Stimulated activated CD4-positive, alpha-beta T cell treated with anti-CD3 and anti-CD28 coated beads, Interleukin-15, amount 100 ng/mL, for 1 hour (primary cell): Measurements from ENCODE around the gene CAMTA1.

Source experiments
- DNase-seq, 2 donors: peaks; one replicate each; pipeline ENCODE4 v3.0.0-alpha.2; 2020; ENCODE audit warnings: low read depth in 1 of 2, low spot score in 1 of 2

CAMTA1 gene

DNA sequence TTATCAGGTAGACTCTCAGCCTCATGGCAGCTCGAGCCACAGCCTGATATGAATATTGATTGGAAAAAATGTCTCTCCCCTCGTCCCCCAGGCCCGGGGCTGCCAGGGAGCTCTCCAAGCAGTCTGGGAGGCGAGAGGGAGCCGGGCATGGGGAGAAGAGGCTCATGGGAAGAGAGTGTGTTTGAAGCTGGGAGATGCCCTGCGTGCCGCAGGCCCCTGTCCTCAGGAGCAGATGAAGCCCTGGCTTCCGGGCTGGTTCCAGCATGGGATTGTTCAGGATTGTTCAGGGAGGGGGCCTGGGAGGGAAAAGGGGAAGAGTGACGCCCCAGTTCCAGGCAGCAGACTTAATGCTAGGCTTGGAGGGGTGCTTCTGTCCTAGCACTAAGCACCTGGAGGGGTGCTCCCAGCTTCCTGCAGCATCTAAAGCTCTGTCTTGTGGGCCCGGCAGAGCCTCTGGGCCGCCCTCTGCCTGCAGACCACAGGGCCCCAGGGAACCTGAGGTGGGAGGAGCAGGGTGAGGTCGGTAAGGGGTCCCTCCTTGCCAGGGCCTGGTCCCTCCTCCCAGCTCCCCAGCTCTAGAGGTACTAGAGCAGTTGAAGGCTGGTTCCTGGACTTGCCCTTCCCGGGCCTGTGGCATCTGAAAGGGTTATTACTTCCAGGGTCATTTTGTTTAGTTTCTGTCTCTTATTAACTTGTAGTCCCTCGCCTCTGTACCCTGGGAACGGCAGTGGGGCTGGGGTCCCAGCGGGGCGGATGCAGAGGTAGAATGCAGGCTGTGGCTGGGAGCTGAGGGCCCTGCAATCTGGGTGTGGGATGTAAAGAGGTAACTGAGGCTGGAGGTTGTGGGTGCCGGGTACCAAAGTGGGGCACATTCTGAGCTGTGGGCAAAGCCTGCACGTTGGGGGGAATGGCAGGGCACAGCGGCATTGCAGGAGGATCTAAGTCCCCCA, 651.1 kb downstream of the CAMTA1 start:
- DNase-seq = no peak

DNA sequence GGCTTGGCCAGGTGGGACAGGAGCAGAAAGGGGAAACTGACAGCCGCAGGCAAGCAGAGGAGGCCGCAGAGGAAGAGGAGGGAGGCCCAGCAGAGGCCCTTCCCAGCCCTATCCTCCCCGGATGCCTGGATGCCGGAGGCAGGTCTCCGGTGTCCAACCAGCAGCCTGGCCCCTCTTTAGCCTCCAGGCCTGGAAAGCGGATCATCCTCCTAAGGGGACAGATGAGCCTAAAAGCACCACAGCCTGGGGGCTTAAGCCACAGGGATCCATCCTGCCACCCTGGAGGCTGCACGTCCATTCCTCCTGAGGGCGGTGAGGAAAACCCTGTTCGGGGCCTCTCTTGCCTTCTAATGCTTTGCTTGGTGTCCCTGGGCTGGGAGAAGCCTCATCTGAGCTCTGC, 651.8 kb downstream of the CAMTA1 start:
- no peak for DNase-seq

DNA sequence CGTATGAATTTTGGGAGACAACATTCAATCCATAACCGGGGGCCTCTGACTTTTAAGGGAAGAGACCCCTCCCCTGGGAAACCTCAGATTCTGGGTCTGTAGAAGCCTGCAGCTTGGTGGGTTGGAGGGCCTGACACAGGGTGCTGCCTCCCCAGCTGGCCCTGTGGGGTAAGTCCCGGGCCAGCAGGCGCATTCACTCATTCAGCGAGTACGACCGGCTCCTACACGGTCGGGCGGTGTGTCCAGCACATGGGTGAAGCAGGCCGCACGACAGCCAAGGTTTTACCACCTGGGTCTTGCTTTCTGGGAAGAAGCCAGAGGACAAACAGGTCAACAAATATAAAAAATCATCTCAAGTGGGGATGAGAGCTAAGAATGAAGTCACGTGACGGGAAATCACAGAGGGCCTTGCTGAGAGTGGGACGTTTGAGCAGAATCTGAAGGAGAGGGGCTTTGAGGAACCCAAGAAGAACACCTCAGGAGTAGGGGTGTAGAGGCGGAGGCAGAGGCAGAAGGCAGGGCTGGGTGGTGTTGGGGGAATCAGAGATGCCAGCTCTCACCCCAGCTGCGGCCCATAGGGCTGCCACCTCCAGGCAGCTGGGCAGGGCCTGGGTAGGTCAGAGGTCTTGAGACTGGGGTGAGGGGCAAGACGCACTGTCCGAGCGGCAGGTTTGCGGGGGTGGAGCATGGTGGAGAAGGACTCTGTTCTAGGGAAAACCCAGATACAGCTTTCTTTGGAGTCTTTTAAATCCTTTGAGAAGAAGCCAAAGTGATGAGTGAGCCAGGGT, 652.5 kb downstream of the CAMTA1 start:
- no peak for DNase-seq

DNA sequence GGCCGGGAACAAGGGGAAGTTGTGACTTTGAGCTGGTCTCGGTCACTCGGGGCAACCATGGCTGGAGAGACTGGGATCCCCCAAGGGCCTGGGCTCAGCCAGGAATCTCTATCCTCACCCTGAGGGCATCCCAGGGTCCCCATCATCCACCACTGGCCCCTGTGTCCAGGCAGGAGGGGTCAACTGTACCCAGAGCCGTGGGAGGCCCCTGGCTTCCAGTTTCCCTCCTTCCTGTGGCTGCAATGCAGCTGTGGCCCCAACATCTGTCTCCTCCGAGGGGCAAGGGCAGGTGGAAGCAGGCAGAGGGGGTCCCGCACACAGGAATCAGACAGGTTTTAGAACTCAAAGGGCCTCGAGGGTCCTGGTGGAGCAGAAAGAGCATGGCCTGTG, 653.1 kb downstream of the CAMTA1 start:
- DNase-seq = no peak

DNA sequence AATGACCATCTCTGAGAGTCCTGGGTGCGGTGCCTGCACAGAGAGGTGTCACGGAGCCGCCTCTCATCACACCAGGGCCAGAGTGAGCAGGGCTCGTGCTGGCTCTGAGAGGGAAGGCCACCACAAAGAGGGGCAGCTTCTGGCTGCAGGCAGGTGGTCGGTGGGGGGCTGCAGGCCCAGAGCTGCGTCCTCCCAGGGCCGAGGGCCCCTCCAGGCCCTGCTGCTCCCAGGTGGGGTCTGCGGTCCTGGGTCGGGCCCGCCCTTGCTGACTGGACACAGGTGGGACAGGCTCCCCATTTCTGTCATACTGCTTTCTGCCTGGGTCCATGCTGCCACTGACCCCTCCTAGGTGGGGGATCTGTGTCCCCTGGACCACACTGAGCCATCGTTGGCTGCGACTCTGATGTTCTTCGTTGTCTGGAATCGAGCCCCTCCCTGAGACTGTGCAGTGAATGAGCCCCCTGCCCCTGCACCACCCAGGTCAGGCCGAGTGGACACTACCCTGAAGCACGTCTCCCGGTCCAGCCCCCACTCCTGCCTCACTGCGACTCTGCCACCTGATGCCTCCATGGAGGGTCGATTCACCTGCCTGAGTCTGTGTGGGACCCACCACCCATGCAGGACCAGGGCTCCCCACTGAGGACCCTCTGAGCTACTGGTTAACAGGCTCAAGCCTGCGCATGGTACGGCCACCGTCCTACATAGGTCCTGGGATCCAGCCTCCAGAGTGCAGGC, 653.8 kb downstream of the CAMTA1 start:
- no peak for DNase-seq

DNA sequence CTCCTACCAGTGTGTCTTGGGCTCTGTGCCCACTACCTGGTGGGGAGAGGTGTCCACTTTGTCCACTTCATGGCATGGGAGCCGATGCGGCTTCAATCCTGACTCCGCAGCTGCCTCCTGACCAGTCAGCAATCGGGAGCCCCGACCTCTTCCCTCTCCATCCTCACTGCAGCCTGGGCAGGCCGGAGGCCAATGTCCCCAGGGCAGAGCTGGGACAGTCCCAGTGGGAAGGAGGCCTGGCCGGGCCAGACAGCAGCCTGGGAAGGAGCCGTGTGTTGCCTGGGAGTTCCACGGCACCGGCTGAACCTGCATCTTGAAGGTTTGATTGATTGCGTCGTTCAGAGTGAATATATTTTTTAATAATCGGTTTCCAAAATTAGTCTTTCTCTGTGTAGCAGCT, 654.9 kb downstream of the CAMTA1 start:
- DNase-seq = no peak

DNA sequence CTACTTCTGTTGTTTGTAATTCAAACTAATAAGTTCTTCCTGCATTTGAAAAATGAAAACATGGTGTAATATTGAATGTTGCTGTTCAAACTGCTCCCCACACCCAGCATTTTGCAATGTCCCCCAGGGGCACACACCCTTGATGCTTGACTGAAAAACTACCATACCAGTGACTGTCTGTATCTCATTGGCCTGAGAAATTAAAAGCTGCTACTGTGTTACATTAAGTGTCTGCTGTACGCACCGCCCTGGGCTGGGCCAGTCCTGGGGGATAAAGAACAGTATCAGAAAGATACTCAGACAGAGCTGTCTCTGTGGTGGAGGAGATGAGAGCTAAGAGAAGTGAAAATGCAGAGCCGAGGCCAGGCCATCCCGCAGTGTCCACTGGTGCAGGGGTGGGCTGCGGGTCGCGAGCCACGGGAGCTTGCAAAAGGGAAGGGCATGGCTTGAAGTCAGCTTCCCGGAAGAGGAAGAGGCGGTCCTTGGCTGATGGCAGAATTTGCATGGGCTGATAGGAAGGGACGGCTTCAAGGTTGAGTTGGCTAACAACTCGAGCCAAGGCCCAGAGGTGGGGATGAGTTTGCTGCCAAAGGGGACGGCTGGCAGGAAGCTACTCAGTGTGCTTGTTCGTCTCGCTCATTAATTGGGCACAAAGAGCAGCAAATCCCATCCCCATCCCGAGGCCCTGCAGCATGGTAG, 656.0 kb downstream of the CAMTA1 start:
- DNase-seq = no peak

DNA sequence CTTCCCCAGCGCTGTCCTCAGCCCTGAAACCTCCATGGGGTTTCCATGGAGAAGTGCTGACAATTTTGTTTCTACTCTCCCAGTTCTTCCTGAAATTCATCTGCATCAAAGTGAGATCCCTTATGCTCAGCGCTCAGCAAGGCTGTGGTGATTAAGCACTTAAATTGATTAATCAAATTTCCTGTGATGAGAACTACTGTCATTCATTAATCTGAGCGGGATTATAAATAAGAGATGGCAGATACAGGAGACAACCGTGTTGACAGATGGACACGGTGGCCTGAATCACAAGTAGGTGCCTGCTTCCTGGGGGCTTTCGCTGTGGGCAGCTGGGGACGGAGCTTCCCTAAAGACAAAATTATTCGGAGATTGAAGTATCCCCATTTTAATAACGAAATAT, 656.8 kb downstream of the CAMTA1 start:
- DNase-seq = no peak

DNA sequence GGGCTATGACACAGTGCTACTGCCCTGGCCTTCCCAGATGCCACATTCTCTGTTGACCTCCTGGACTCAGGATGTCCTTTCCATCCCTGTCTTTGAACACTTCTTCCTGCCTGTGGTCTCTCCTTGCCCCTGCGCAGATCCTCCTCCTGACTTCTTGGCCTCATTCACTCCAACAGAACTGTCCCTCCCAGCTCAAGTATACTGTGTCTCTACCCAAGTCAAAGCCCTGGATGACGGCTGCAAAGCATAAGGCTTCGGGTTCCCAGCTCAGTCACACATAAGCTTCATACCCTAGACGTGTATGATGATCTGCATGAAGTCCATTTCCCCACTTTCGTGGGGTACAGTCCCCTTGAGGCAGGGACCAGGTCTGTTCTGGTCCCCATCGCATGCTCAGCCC, 657.7 kb downstream of the CAMTA1 start:
- no peak for DNase-seq

DNA sequence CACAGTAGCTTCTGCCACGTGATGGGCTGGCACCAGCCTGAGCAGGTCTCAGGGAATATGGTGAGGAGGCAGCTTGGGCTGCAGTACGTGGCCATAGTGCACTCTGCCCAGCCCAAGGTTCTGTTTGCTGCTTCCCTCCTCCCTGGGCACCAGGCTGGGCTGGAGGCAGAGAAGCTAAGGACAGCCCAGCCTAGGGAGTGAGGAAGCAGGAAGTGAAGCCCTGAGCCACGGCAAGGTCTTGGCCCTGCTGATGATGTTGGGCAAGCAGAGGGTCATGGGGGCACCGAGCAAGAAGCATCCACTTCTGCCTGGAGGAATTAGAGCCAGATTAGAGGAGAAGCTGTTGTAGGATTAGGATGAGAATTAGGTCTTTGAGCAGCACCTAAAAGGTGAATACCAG, 659.1 kb downstream of the CAMTA1 start:
- no peak for DNase-seq

DNA sequence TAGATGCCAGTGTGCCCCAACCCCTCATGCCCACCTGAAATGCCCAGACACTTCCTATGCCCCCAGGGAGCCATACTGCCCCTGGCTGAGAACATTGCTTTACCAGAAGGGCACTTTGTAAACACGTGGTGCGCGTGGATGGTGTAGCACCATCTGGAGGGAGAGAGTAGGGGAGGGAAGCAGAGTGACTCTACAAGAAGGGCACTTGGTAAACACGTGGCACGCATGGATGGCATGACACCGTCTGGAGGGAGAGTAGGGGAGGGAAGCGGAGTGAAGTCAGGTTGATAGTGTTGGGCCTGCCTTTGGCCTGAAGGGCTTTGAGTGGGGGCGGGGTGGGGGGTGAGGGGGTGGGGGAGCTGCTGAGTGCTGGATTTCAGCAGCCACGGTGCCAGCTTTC, 661.8 kb downstream of the CAMTA1 start:
- no peak for DNase-seq

DNA sequence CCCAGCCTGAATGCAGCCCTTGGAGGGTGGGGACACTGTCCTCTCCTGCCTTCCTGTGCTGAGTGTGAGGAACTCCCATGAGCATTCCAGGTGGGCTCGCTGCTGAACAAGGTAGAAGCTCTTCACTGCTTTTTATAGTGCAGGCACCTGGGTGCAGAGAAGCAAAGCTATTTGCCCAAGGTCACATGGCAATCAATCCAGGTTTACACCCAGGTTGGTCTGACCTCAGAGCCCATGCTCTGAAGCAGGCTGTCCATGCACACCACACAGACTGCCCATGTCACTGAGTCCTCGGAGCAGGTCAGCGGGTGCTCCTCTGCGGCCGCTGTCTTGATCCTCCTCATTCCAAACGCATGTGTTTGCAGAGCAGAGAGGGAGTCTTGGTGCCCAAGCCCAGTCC, 662.5 kb downstream of the CAMTA1 start:
- DNase-seq = no peak

DNA sequence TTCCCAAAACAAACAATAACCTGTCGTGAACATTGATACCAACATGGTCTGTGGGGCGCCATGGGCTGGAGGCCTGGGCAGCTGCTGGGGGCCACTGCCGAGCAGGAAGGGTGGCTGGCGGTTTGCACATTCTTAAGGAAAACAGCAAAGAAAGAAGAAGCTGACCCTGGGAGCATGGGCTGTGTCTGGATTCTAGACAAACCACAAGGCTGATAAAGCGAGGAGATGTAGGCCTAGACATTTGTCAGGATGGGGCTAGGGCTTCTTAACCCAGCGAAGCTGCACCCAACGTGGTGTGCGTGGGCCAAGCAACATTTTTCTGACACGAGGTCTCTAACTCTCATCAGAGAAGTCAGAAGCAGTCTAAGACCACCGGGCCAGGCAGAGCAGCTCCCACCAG, 663.7 kb downstream of the CAMTA1 start:
- no peak for DNase-seq

DNA sequence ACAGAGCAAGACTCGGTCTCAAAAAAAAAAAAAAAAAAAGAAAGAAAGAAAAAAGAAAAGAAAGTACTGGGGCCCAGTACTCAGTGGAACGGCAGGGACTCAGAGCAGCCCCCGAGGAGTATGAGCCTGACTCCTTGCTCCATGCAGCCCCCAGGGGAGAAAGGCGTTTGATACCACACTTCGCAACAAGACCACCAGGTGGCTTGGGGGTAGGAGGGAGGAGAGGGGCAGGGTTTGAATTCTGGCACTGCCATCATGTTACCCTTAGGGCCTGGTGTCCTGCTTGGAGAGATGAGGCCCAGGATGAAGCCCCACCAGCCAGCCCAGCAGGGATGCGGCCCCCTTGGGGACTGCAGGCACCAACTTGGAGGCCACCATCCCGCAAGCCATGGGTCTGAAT, 664.5 kb downstream of the CAMTA1 start:
- DNase-seq = no peak

DNA sequence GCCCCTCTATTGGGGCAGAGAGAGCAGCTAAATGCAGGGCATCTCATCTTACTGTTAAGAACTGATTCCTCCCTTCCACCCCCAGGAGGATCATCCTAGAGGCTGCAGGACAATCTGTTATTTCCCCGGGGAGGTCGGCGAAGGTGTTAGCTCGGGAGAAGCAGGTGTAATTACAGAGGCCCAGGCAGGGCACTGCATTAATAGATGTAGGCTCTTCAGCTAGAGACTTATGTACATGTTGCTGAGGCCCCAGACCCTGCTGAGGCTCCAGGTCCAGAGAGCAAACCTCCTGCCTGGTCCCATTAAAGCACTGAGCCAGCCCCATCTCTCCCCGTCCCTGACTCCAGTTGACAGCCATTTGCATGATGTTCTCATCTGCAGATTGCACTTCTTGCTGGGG, 665.6 kb downstream of the CAMTA1 start:
- no peak for DNase-seq

DNA sequence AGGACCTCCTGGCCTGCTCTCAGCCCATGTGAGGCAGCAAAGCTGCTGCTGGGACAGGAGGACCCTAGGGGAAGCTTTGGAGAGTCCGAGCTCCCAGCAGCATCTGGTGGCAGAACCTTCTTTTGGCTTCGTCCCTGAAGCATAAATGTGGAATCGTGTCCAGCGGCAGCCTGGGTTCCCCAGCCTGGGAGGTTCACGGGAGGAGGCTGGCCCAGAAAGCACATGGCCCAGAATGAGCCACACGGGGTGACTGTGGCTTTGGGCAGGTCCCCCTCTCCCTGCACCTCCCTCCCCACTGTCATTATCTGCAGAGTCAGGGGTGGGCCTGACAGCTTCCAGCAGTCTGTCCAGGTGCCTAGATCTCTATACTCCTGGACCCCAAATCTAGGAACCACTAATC, 667.8 kb downstream of the CAMTA1 start:
- DNase-seq = no peak

DNA sequence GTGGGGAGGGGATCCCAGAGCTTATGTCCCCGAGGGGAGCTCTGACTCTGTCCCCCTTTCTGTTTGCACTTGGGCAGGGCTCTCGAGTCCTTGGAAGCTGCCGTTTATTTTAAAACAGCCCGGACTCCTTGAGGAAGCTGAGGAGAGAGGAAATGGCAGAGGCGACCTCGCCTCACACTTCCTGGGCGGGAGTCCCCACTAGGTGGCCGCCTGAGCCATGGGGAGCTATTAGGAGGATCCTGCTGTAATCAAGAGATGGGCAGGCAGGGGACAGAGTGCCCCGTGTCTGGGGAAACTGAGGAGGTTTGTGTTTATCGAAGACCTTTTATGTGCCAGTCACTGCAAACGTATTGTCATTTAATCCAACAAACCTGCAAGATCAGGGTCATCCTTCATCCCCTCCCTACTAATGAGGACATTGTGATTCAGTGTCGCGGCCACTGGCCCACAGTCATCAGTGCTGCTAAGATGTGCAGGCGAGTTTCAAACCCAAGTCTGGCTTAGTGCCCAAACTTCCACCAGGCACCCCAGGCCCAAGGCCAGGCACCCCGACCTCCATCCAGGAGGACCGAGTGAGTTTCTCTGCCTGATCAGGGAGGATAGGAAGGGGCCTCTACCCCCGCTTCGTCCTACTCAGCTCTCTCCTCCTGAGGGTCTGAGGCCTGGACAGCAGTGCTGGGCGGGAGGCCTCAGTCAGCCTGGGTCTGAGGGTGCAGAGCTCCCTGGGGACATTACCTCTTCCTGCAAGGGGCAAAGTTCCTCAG, 669.0 kb downstream of the CAMTA1 start:
- DNase-seq = no peak

DNA sequence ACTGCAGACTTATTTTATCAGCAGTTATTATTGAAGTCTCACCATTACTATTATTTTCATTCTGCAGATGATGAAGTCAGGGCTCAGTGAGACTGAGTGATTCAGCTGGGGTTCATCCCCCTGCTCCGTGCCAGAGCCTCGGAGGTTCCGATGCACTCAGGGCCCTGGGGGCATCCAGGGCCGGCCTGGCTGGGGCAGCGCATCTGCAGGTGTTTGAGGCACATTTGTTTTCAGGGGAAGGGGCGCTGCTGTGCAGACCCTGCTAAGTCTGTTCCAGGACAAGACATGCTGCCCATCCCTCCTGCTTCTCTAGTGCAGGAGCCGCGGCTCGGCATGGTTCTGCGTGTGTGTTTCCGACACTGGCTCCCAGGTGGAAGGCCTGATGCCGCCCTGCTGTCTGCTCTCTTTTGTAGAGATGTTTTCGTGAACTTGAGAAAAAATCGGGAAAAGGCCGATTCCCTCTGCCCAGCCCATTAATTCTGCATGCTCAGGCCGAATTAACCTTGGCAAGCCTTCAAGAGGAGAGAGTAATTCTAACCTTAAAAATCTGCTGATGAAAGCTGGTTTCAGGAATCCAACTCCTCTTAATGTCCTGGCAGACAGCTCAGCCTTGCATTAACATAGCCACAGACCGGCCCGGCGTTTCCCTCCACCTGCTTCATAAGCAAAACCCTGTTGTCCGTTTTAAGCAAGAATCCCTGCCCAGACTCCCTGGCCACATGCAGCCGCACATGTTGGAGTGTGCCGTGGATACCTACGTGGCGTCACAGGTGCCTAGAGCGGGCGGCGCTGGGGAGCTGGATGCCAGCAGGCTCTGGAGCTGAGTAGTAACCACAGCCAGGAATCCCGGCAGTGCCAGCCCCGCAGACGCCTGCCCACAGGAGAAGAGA, 669.9 kb downstream of the CAMTA1 start:
- DNase-seq = no peak
